ENCODE data around the gene PSMG1.
"Not testable (repeated sequence)": the region's sequence is repeated elsewhere in the genome, so short reads cannot be mapped to it uniquely, and the experiment has no call there.

The PSMG1 gene

DNA sequence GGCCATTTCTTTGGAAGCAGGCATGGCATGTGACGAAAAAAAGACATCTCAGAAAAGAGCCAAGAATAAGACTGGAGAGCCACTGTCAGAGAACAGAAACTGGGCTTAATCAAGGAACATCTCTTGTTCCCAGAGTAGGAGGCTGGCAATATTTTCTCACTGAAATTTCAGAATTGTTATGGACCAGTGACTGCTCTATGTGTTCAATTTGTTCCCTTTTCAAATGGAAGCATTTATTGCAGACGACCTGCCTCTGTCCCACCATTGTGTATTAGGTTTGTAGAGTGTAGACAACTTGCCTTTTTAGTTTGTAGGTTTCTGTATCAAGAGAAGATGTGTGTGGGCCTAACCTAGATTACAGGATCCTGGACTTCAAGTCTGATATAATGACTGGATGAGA lies 18.7 kb downstream of the PSMG1 start:
- Histone ChIP-seq H3K79me2 (no peaks in the 10 kb centered on the region), H3K4me2 (ENCODE audit: low read length) (no peak overlapping the region), H3K36me3 (ENCODE audit: control insufficient read depth, insufficient read depth, low read length) (no peaks in the 10 kb centered on the region), H3K27me3 (ENCODE audit: control insufficient read depth, insufficient read depth, low read length) (no peaks in the 10 kb centered on the region), H3K9me3 (ENCODE audit: control insufficient read depth, low read length) (no peaks in the 10 kb centered on the region), H3K27ac (no peak overlapping the region), H3K4me1 (no peaks in the 10 kb centered on the region), H3K9ac (no peak overlapping the region), H2AFZ (no peak overlapping the region), H3K4me3 (ENCODE audit: low read depth, low read length) (no peak overlapping the region)
- TF ChIP-seq, protein P1, sequence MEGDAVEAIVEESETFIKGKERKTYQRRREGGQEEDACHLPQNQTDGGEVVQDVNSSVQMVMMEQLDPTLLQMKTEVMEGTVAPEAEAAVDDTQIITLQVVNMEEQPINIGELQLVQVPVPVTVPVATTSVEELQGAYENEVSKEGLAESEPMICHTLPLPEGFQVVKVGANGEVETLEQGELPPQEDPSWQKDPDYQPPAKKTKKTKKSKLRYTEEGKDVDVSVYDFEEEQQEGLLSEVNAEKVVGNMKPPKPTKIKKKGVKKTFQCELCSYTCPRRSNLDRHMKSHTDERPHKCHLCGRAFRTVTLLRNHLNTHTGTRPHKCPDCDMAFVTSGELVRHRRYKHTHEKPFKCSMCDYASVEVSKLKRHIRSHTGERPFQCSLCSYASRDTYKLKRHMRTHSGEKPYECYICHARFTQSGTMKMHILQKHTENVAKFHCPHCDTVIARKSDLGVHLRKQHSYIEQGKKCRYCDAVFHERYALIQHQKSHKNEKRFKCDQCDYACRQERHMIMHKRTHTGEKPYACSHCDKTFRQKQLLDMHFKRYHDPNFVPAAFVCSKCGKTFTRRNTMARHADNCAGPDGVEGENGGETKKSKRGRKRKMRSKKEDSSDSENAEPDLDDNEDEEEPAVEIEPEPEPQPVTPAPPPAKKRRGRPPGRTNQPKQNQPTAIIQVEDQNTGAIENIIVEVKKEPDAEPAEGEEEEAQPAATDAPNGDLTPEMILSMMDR (IDR thresholded peaks at IDR 0.05), result no peak

DNA sequence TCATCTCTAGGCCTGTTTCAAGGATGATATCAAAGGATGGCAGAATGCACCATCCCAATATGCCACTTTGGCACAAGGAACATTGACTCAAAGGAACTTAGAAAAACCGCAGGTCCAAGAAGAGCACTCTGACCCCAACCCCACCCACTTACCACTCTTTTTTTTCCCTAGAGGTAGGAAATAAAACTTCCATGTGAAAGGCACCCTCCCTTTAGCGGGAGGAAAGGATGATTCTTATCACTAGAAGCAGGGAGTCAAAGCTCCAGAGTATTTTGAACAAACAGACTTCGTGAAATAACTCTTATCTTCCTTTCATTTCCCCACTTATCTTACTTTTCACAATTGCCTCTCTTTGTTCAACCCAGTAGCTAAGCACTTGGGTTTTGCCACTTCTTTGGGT lies 22.2 kb downstream of the PSMG1 start:
- H3K4me1 ChIP-seq, result no peaks in the 10 kb centered on the region
- no peak overlapping the region for H3K4me3 ChIP-seq (ENCODE audit: low read depth, low read length)
- H2AFZ ChIP-seq, result no peak overlapping the region
- H3K27ac ChIP-seq, result no peak overlapping the region
- no peaks in the 10 kb centered on the region for H3K36me3 ChIP-seq (ENCODE audit: control insufficient read depth, insufficient read depth, low read length)
- no peaks in the 10 kb centered on the region for H3K9me3 ChIP-seq (ENCODE audit: control insufficient read depth, low read length)
- H3K27me3 ChIP-seq (ENCODE audit: control insufficient read depth, insufficient read depth, low read length), result no peaks in the 10 kb centered on the region
- TF ChIP-seq, protein P1 (IDR thresholded peaks at IDR 0.05), result no peak
- no peak overlapping the region for H3K9ac ChIP-seq
- no peaks in the 10 kb centered on the region for H3K79me2 ChIP-seq
- no peak overlapping the region for H3K4me2 ChIP-seq (ENCODE audit: low read length)

DNA sequence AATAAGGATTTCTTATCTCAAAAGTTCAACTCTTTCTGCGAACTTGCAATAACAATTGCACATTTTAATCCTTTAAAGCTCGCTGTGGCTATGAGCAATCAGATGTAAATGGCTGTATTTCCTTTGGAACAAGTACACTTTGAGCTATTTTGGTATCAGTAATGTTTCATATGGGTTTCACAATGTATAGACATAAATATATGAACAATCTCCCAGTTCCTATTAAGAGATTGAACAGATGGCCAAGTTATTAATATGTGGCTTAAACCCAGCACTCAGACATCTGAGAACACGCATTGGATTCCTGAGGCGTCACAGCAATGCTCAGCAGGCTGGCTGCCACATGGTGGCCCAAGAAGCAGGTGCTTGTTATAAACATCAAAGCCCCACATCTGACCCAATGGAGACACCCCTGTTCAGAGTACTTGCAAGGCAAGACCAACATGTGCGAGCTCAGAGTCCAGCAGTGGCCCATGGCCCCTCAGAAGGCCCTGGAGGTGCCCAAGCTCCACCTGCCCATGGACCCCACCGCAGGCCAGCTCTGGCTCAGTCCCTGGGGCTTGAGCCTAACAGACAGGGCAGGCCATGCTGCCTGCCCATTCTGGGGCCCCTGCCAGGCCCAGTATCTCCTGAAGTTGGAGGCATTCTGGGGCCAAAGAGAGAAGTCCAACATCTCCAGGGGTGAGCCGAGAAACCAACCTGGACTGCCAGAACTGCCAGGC lies 23.7 kb downstream of the PSMG1 start:
- H3K27ac ChIP-seq, result no peak overlapping the region
- no peaks in the 10 kb centered on the region for H3K36me3 ChIP-seq (ENCODE audit: control insufficient read depth, insufficient read depth, low read length)
- H2AFZ ChIP-seq, result no peak overlapping the region
- no peak overlapping the region for H3K4me2 ChIP-seq (ENCODE audit: low read length)
- H3K79me2 ChIP-seq, result no peaks in the 10 kb centered on the region
- no peak overlapping the region for H3K4me3 ChIP-seq (ENCODE audit: low read depth, low read length)
- H3K9me3 ChIP-seq (ENCODE audit: control insufficient read depth, low read length), result no peaks in the 10 kb centered on the region
- H3K4me1 ChIP-seq, result no peaks in the 10 kb centered on the region
- no peak overlapping the region for H3K9ac ChIP-seq
- TF ChIP-seq, protein P1 (IDR thresholded peaks at IDR 0.05), result no peak
- H3K27me3 ChIP-seq (ENCODE audit: control insufficient read depth, insufficient read depth, low read length), result no peaks in the 10 kb centered on the region

DNA sequence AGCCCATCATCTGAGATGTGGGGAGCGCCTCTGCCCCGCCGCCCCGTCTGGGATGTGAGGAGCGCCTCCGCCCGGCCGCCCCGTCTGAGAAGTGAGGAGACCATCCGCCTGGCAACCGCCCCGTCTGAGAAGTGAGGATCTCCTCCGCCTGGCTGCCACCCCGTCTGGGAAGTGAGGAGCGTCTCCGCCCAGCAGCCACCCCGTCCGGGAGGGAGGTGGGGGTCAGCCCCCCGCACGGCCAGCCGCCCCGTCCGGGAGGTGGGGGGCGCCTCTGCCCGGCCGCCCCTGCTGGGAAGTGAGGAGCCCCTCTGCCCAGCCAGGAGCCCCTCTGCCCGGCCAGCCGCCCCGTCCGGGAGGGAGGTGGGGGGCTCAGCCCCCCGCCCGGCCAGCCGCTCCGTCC lies 26.0 kb downstream of the PSMG1 start:
- not testable (repeated sequence) for H3K4me2 ChIP-seq (ENCODE audit: low read length); H3K27ac ChIP-seq; H3K9me3 ChIP-seq (ENCODE audit: control insufficient read depth, low read length); H3K9ac ChIP-seq; H3K4me3 ChIP-seq (ENCODE audit: low read depth, low read length); H2AFZ ChIP-seq; H3K79me2 ChIP-seq; H3K27me3 ChIP-seq (ENCODE audit: control insufficient read depth, insufficient read depth, low read length); H3K4me1 ChIP-seq; H3K36me3 ChIP-seq (ENCODE audit: control insufficient read depth, insufficient read depth, low read length)

DNA sequence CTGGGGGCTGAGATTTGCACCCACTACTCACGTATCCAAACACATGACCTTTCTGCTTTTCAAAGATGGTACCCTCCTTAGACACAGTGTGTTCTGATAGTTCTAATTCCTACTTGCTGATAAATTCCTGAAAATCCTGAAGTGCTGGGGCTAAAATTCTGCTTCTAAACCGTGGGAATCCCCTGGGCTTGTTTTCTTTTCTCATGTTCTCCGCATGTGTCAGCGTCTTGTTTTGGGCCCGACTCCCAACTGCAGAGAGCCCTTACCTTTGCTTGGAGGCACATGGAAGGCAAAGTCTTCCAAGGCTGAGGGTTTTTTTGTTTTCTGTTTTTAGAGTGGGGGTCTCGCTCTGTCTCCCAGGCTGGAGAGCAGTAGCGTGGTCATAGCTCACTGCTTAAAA lies 27.2 kb downstream of the PSMG1 start:
- Histone ChIP-seq H2AFZ (no peak overlapping the region), H3K36me3 (ENCODE audit: control insufficient read depth, insufficient read depth, low read length) (no peaks in the 10 kb centered on the region), H3K4me3 (ENCODE audit: low read depth, low read length) (no peak overlapping the region), H3K27me3 (ENCODE audit: control insufficient read depth, insufficient read depth, low read length) (no peaks in the 10 kb centered on the region), H3K9ac (no peak overlapping the region), H3K9me3 (ENCODE audit: control insufficient read depth, low read length) (no peaks in the 10 kb centered on the region), H3K4me2 (ENCODE audit: low read length) (no peak overlapping the region), H3K4me1 (no peaks in the 10 kb centered on the region), H3K79me2 (no peaks in the 10 kb centered on the region), H3K27ac (no peak overlapping the region)
- TF ChIP-seq, protein P1 (IDR thresholded peaks at IDR 0.05), result no peak

All from parathyroid adenoma (tissue), 2 donors.